Fibroblast of lung (primary cell): ENCODE data around the gene DUOX2. TPM values are rescaled to one million over a fixed set of nuclear protein-coding genes. Genes with fewer than 3 reads are reported as not detected.

Experiments
- DNase-seq, 2 donors: peaks; one replicate each; pipeline versions ENCODE4 v3.0.0 to v3.0.0-alpha.2; 2010; ENCODE audit warnings: low read depth in 2 of 2
- H2AFZ ChIP-seq: 2 replicates; pipeline ENCODE4 v1.5.1; 2012; ENCODE audit warnings: low read length, control low read depth, inconsistent platforms
- H3K27ac ChIP-seq: 2 replicates; pipeline ENCODE4 v1.5.1; 2011; ENCODE audit warnings: low read length, control low read depth; ENCODE audit not compliant: insufficient read depth
- H3K27me3 ChIP-seq: 2 replicates; pipeline ENCODE4 v1.5.1; 2011; ENCODE audit warnings: mild to moderate bottlenecking, low read length; ENCODE audit not compliant: control insufficient read depth, insufficient read depth
- H3K36me3 ChIP-seq: 2 replicates; pipeline ENCODE4 v1.5.1; 2011; ENCODE audit warnings: low read length; ENCODE audit not compliant: control insufficient read depth, insufficient read depth
- H3K4me1 ChIP-seq: 2 replicates; pipeline ENCODE4 v1.5.1; 2011; ENCODE audit warnings: low read length; ENCODE audit not compliant: control insufficient read depth, insufficient read depth; ENCODE audit errors: extremely low read depth
- H3K4me2 ChIP-seq: 2 replicates; pipeline ENCODE4 v1.5.1; 2011; ENCODE audit warnings: low read length, control low read depth; ENCODE audit not compliant: insufficient read depth; ENCODE audit errors: extremely low read depth
- H3K4me3 ChIP-seq, 4 experiments: fragments of 200-600 bp in 1 of 4; sonication (generic) in 1 of 4; replicated peaks in 1 of 4; 2 replicates each; pipeline ENCODE4 v1.5.1; 2011 to 2016; ENCODE audit warnings: low read length in 4 of 4, low read depth in 3 of 4, mild to moderate bottlenecking in 3 of 4, control low read depth in 2 of 4, inconsistent platforms in 1 of 4, mixed read lengths in 1 of 4; ENCODE audit not compliant: insufficient read depth in 1 of 4; ENCODE audit errors: control extremely low read depth in 1 of 4
- H3K79me2 ChIP-seq: 2 replicates; pipeline ENCODE4 v1.5.1; 2012; ENCODE audit warnings: mild to moderate bottlenecking, low read length, inconsistent platforms; ENCODE audit not compliant: control insufficient read depth, insufficient read depth
- H3K9ac ChIP-seq: 2 replicates; pipeline ENCODE4 v1.5.1; 2011; ENCODE audit warnings: mild to moderate bottlenecking, low read length, control low read depth; ENCODE audit not compliant: insufficient read depth
- H3K9me3 ChIP-seq: 2 replicates; pipeline ENCODE4 v1.5.1; 2012; ENCODE audit warnings: low read depth, low read length; ENCODE audit not compliant: control insufficient read depth, insufficient read depth
- H4K20me1 ChIP-seq: 2 replicates; pipeline ENCODE4 v1.5.1; 2011; ENCODE audit warnings: low read length; ENCODE audit not compliant: control insufficient read depth, insufficient read depth; ENCODE audit errors: extremely low read depth
- EZH2 ChIP-seq: IDR thresholded peaks from 2 replicates; pipeline ENCODE4 v1.5.1; 2012; ENCODE audit warnings: low read length, control low read depth, mild to moderate bottlenecking; ENCODE audit errors: missing control alignments
- polyA plus RNA-seq, 2 donors: library from polyadenylated mRNA; depleted of rRNA in 1 of 2; stranded (reverse) in 1 of 2; unstranded in 1 of 2; fragments of >200 nt; gene quantifications; 2 replicates each; pipeline ENCODE4 v1.2.1, GENCODE V29; 2011 to 2012; ENCODE audit warnings: missing spikeins in 1 of 2
- total RNA-seq: library from RNA; depleted of rRNA; stranded (reverse); fragments of >200 nt; gene quantifications from 2 replicates; pipeline ENCODE4 v1.2.1, GENCODE V29; 2014
- TF ChIP-seq, protein P1 (sequence below), 2 donors: IDR thresholded peaks in 1 of 2; conservative IDR thresholded peaks in 1 of 2; 1 replicate in 1 of 2; 2 replicates in 1 of 2; pipeline ENCODE4 v1.5.1; 2011 to 2012; ENCODE audit warnings: low read length in 2 of 2, control low read depth in 1 of 2, inconsistent platforms in 1 of 2, low read depth in 1 of 2, mild to moderate bottlenecking in 1 of 2

DUOX2 gene
- total and polyA plus RNA-seq, 2 donors (not counting 1 experiment from before 2014, with no cell fraction given), result not detected

DNA sequence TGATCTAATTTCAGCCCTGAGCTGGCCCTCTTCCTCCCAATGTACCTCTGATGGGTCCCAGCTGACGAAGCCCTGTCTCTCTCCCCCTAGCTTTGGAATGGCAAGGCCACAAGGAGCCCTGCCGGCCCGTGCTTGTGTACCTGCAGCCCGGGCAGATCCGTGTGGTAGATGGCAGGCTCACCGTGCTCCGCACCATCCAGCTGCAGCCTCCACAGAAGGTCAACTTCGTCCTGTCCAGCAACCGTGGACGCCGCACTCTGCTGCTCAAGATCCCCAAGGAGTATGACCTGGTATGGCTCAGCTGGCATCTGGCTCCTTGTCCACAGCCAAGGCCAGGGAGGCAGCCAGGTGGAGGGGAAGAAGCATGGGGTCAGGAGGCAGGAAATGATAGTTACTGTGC, 30.0 kb upstream of the DUOX2 start:
- Histone ChIP-seq H3K4me2 (no peak overlapping the region), H2AFZ (no peak overlapping the region), H3K36me3 (no peaks in the 10 kb centered on the region), H3K4me1 (no peaks in the 10 kb centered on the region), H3K27me3 (no peaks in the 10 kb centered on the region), H3K79me2 (no peaks in the 10 kb centered on the region), H3K4me3 (no peak overlapping the region), H3K9ac (no peak overlapping the region), H3K9me3 (no peaks in the 10 kb centered on the region), H4K20me1 (no peaks in the 10 kb centered on the region), H3K27ac (no peak overlapping the region)
- no peak for DNase-seq
- TF ChIP-seq, protein P1, sequence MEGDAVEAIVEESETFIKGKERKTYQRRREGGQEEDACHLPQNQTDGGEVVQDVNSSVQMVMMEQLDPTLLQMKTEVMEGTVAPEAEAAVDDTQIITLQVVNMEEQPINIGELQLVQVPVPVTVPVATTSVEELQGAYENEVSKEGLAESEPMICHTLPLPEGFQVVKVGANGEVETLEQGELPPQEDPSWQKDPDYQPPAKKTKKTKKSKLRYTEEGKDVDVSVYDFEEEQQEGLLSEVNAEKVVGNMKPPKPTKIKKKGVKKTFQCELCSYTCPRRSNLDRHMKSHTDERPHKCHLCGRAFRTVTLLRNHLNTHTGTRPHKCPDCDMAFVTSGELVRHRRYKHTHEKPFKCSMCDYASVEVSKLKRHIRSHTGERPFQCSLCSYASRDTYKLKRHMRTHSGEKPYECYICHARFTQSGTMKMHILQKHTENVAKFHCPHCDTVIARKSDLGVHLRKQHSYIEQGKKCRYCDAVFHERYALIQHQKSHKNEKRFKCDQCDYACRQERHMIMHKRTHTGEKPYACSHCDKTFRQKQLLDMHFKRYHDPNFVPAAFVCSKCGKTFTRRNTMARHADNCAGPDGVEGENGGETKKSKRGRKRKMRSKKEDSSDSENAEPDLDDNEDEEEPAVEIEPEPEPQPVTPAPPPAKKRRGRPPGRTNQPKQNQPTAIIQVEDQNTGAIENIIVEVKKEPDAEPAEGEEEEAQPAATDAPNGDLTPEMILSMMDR (conservative IDR thresholded peaks at IDR 0.05 in 1 of 2, IDR thresholded peaks at IDR 0.05 in 1 of 2; ENCODE audit: low read depth in 1 of 2, low read length in 2 of 2), result no peak
- TF ChIP-seq EZH2, result no peak

GRCh38 chr15:45143056-45143455, 29.1 kb upstream of the DUOX2 start:
- H3K36me3 ChIP-seq, result no peaks in the 10 kb centered on the region
- no peak overlapping the region for H3K9ac ChIP-seq
- DNase-seq, result no peak
- H3K4me3 ChIP-seq, result no peak overlapping the region
- H4K20me1 ChIP-seq, result no peaks in the 10 kb centered on the region
- H3K79me2 ChIP-seq, result no peaks in the 10 kb centered on the region
- no peak overlapping the region for H3K4me2 ChIP-seq
- no peak overlapping the region for H3K27ac ChIP-seq
- no peaks in the 10 kb centered on the region for H3K4me1 ChIP-seq
- TF ChIP-seq, protein P1 (conservative IDR thresholded peaks at IDR 0.05 in 1 of 2, IDR thresholded peaks at IDR 0.05 in 1 of 2; ENCODE audit: low read depth in 1 of 2, low read length in 2 of 2), result no peak
- TF ChIP-seq EZH2, result no peak
- no peaks in the 10 kb centered on the region for H3K27me3 ChIP-seq
- H2AFZ ChIP-seq, result no peak overlapping the region
- no peaks in the 10 kb centered on the region for H3K9me3 ChIP-seq

GRCh38 chr15:45141386-45141785, 27.4 kb upstream of the DUOX2 start:
- Histone ChIP-seq H3K4me2 (no peak overlapping the region), H3K27me3 (peaks cover 5% of the 10 kb centered on the region), H3K4me3 (no peak overlapping the region), H4K20me1 (no peaks in the 10 kb centered on the region), H3K27ac (no peak overlapping the region), H3K9me3 (no peaks in the 10 kb centered on the region), H3K4me1 (no peaks in the 10 kb centered on the region), H3K9ac (no peak overlapping the region), H3K36me3 (no peaks in the 10 kb centered on the region), H2AFZ (no peak overlapping the region), H3K79me2 (no peaks in the 10 kb centered on the region)
- TF ChIP-seq, protein P1 (conservative IDR thresholded peaks at IDR 0.05 in 1 of 2, IDR thresholded peaks at IDR 0.05 in 1 of 2; ENCODE audit: low read depth in 1 of 2, low read length in 2 of 2), result no peak
- TF ChIP-seq EZH2, result no peak
- DNase-seq, result no peak
